Ovary (tissue), 3 donors: ENCODE measurements around the gene ZPBP2.

ENCODE experiments used
- CTCF ChIP-seq, 3 donors: fragments of 450-650 bp in 2 of 3; fragments of 200-600 bp in 1 of 3; IDR thresholded peaks; one replicate each; pipeline versions ENCODE4 v1.5.1 to v1.8.0; 2016 to 2022; ENCODE audit warnings: antibody characterized with exemption in 3 of 3, mild to moderate bottlenecking in 1 of 3
- POLR2A ChIP-seq: fragments of 450-650 bp; IDR thresholded peaks from one replicate; pipeline ENCODE4 v1.6.1; 2017; ENCODE audit warnings: antibody characterized with exemption, mild to moderate bottlenecking, moderate library complexity
- donor health status: DM: no; HTN: no; CAD: no.

DNA sequence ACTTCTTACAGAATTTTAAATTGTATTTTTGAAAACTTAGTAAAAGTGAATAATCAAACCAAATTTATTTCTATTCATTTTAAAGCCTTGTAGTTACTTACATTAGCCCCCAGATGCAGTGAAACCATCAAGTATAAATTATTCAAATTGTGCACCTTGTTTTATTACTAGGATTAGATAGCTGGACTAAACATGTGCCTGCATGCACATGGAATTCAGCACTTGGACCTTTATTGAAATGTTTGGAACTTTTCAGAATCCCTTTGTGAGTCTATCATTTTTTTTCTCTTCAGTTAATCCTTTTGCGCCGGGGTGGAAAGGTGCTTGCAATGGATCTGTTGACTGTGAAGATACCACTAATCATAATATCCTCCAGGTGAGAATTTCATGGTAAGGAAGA is 4.7 kb downstream of the ZPBP2 start:
- TF ChIP-seq POLR2A, result no peak
- TF ChIP-seq CTCF (IDR thresholded peaks at IDR 0.05), result no peak
